Activated CD4-positive, alpha-beta memory T cell treated with anti-CD3 and anti-CD28 coated beads for 36 hours (primary cell): ENCODE measurements around the gene RAB18. TPM values are rescaled to one million over a fixed set of nuclear protein-coding genes. Genes with fewer than 3 reads are reported as not detected.

ENCODE experiments used
- CTCF ChIA-PET: fragments of 350-600 bp; sonication (Branson Sonifier 250); formaldehyde crosslinking; loops from one replicate; lab custom pipeline; 2021; ENCODE audit warnings: antibody characterized with exemption, inconsistent platforms; lab: Charles Lee
- POLR2A ChIA-PET: fragments of 350-600 bp; sonication (Branson Sonifier 250); formaldehyde crosslinking; loops from one replicate; lab custom pipeline; 2021; ENCODE audit warnings: antibody characterized with exemption; lab: Charles Lee
- DNase-seq: peaks from one replicate; pipeline ENCODE4 v3.0.0-alpha.2; 2020
- H3K27ac Mint-ChIP-seq: one replicate; pipeline ENCODE4 v1.8.0; 2021; ENCODE audit warnings: mixed read lengths
- H3K27me3 Mint-ChIP-seq: one replicate; pipeline ENCODE4 v1.8.0; 2021; ENCODE audit warnings: mixed read lengths
- H3K36me3 Mint-ChIP-seq: one replicate; pipeline ENCODE4 v1.8.0; 2021; ENCODE audit warnings: mixed read lengths
- H3K4me1 Mint-ChIP-seq: one replicate; pipeline ENCODE4 v1.8.0; 2021; ENCODE audit warnings: low read depth, mixed read lengths
- H3K4me3 Mint-ChIP-seq: one replicate; pipeline ENCODE4 v1.8.0; 2021; ENCODE audit warnings: mild to moderate bottlenecking, mixed read lengths
- H3K9me3 Mint-ChIP-seq: one replicate; pipeline ENCODE4 v1.8.0; 2021; ENCODE audit warnings: mixed read lengths
- intact Hi-C: fragments of 100-400 bp; cut with micrococcal nuclease; formaldehyde crosslinking; loops from one replicate; pipeline ENCODE4 v1.15.1; 2023
- total RNA-seq, 2 experiments: library from RNA; stranded (reverse); gene quantifications; one replicate each; pipeline ENCODE4 v1.2.3, GENCODE V29; 2021

Gene RAB18
- total RNA-seq, 2 experiments from 2014 or later = 51.7 to 54.0 TPM

DNA sequence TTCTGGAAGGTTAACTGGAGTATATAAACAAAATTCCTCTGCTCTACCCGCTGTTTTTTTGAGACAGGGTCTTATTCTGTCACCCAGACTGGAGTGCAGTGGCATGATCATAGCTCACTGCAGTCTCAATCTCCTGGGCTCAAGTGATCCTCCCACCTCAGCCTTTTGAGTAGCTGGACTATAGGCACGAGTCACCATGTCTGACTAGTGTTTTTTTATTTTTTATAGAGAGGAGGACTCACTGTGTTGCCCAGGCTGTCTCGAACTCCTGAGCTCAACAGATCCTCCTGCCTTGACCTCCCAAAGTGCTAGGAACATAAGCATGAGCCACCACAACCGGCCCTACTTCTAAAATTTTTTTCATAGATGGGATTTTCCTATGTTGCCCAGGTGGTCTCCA, 2.2 kb downstream of the RAB18 start:
- H3K36me3 Mint-ChIP-seq = peaks cover 16% of the 10 kb centered on the region
- ChIA-PET CTCF (no interaction called here), POLR2A (no interaction called here)
- H3K27ac Mint-ChIP-seq = peak overlapping the region; percentile 26
- no peak for DNase-seq
- intact Hi-C loops = loop anchor here (10.0 kb wide), 1 partner anchor 771 kb away; no protein-coding TSS in a partner anchor
- H3K4me1 Mint-ChIP-seq = peaks cover 63% of the 10 kb centered on the region
- H3K27me3 Mint-ChIP-seq = no peaks in the 10 kb centered on the region
- no peaks in the 10 kb centered on the region for H3K9me3 Mint-ChIP-seq
- H3K4me3 Mint-ChIP-seq = peak overlapping the region; percentile 46

DNA sequence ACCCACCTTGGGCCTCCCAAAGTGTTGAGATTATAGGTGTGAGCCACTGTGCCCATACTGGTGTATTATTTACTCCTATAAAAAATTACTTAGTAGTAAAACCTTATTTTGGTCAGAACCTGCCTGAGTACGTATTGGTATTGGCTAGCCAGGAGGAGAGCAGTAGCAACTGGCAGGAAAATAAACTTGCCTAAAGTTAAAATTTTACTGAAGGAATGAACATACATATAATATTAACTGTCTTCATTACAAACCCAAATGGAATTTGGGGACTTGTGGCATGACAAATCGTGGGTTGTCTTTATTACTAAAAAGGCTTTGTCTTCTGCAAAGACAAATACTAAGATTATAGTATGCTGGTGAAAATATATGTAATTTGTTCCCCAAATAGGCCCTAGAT, 8.4 kb downstream of the RAB18 start:
- Mint-ChIP-seq H3K36me3 (peaks cover 36% of the 10 kb centered on the region), H3K9me3 (no peaks in the 10 kb centered on the region), H3K27me3 (no peaks in the 10 kb centered on the region), H3K27ac (no peak overlapping the region), H3K4me3 (no peak overlapping the region), H3K4me1 (peaks cover 54% of the 10 kb centered on the region)
- ChIA-PET CTCF (interaction anchor here (1.4 kb wide), 1 partner anchor 65 kb away, joined by 4 read pairs; no protein-coding TSS in a partner anchor), POLR2A (no interaction called here)
- intact Hi-C loops = no loop called here
- no peak for DNase-seq

GRCh38 chr10:27513451-27514191, 9.5 kb downstream of the RAB18 start:
- Mint-ChIP-seq H3K4me3 (no peak overlapping the region), H3K27me3 (no peaks in the 10 kb centered on the region), H3K27ac (peak overlapping the region; percentile 64), H3K9me3 (no peaks in the 10 kb centered on the region), H3K36me3 (peaks cover 36% of the 10 kb centered on the region), H3K4me1 (peaks cover 55% of the 10 kb centered on the region)
- DNase-seq = no peak
- intact Hi-C loops = loop anchor here (1.0 kb wide), 1 partner anchor 9 kb away; the partner anchor contains the start of gene RAB18
- POLR2A ChIA-PET = no interaction called here
- CTCF ChIA-PET = interaction anchor here (0.9 to 1.4 kb wide), 3 partner anchors 9 to 66 kb away, joined by 3 to 4 read pairs (median 4); partner anchors contain the start of gene RAB18

DNA sequence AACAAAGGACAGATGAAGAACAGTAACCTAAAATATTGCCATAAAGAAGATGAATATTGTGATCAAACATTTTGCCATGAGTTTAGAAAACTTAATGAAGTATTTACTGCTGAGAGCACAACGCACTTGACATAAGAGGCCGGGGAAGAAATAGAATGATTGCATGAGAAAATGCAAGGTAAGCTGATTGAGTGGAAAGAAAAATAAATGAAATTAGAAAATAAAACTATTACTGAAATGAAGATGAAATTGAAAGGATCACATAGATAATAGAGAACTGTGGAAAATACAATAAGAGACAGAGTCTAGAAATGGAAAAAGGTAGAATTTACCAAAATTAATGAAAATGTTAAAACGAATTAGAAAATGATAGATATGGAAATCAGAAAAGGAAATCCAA, 10.1 kb downstream of the RAB18 start:
- Mint-ChIP-seq H3K4me1 (peaks cover 52% of the 10 kb centered on the region), H3K4me3 (no peak overlapping the region), H3K27ac (peak overlapping the region; percentile 64), H3K27me3 (no peaks in the 10 kb centered on the region), H3K36me3 (peaks cover 35% of the 10 kb centered on the region), H3K9me3 (no peaks in the 10 kb centered on the region)
- intact Hi-C loops = no loop called here
- no peak for DNase-seq
- POLR2A ChIA-PET = no interaction called here
- CTCF ChIA-PET = interaction anchor here (0.9 to 1.0 kb wide), 2 partner anchors 9 to 10 kb away, joined by 3 to 4 read pairs; partner anchors contain the start of gene RAB18

DNA sequence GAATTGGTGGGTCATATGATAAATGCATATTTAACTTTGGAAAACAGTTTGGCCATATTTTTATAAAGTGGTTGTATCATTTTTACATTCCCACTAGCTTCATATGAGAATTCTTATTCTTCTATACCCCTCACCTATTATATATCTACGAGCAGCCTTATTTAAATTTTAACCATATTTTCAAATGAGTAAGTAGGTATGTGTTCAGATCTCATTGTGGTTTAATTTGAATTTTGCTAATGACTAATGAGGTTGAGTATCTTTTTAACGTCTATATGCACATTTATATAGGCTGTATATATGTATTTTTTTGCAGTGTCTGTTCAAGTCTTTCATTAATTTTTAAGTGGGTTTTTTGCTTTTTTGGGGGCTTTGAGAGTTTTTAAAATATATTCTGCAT, 14.2 kb downstream of the RAB18 start:
- intact Hi-C loops = no loop called here
- POLR2A ChIA-PET = no interaction called here
- H3K4me3 Mint-ChIP-seq = no peak overlapping the region

DNA sequence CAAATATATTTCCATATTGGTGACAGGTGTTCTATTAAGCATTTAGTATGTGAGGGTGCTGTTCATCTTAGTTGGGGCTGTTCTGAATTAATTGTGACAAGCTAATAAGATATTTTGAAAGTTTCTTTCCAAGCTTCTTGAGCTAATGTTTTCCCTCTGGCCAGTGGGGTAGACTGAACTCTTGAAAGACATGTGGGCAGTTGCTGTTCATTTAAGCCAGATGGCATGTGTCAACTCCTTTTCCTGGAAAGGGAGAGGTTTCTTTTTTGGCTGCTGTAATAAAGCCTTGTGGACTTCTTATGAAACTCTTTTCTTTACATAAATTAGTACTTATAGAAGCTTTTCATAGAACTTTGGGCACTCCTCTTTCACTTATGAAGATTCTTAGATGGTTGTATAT, 21.7 kb downstream of the RAB18 start:
- peak overlapping the region; percentile 15 for H3K27ac Mint-ChIP-seq
- H3K36me3 Mint-ChIP-seq = peaks cover 4% of the 10 kb centered on the region
- ChIA-PET CTCF (interaction anchor here (0.7 kb wide), 1 partner anchor 130 kb away, joined by 3 read pairs; no protein-coding TSS in a partner anchor), POLR2A (no interaction called here)
- no peaks in the 10 kb centered on the region for H3K9me3 Mint-ChIP-seq
- no peaks in the 10 kb centered on the region for H3K27me3 Mint-ChIP-seq
- peaks cover 74% of the 10 kb centered on the region for H3K4me1 Mint-ChIP-seq
- no peak overlapping the region for H3K4me3 Mint-ChIP-seq
- intact Hi-C loops = no loop called here
- DNase-seq = no peak

More for the DNA sequence above, 14.2 kb downstream of the RAB18 start:
- Mint-ChIP-seq H3K36me3 (peaks cover 16% of the 10 kb centered on the region), H3K9me3 (no peaks in the 10 kb centered on the region), H3K27ac (no peak overlapping the region), H3K27me3 (no peaks in the 10 kb centered on the region), H3K4me1 (peaks cover 58% of the 10 kb centered on the region)
- no peak for DNase-seq
- CTCF ChIA-PET = interaction anchor here (1.2 kb wide), 1 partner anchor 14 kb away, joined by 4 read pairs; the partner anchor contains the start of gene RAB18

DNA sequence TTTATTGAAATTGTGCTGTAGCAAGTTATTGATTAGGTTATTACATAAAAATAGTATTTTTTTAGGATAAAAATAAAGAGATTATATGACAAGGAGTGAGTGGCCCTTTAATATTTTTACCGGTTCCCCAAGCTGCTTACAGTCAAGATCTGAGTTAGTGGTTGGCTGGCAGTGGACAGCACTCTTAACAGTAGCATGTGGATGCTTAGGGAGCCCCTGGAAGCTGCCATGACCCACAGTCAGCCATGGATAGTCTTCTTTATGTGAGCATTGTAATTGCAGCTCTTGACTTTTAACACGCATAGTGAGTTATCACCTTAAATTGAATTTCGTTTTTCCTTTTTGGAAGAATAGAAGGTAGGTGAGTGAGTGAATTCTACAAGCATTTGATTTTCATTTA, 22.1 kb downstream of the RAB18 start:
- H3K36me3 Mint-ChIP-seq = peaks cover 3% of the 10 kb centered on the region
- CTCF ChIA-PET = interaction anchor here (0.7 kb wide), 1 partner anchor 130 kb away, joined by 3 read pairs; no protein-coding TSS in a partner anchor
- H3K4me3 Mint-ChIP-seq = no peak overlapping the region
- intact Hi-C loops = no loop called here
- H3K27ac Mint-ChIP-seq = no peak overlapping the region
- POLR2A ChIA-PET = no interaction called here
- no peaks in the 10 kb centered on the region for H3K27me3 Mint-ChIP-seq
- no peak for DNase-seq
- H3K9me3 Mint-ChIP-seq = no peaks in the 10 kb centered on the region
- H3K4me1 Mint-ChIP-seq = peaks cover 76% of the 10 kb centered on the region

DNA sequence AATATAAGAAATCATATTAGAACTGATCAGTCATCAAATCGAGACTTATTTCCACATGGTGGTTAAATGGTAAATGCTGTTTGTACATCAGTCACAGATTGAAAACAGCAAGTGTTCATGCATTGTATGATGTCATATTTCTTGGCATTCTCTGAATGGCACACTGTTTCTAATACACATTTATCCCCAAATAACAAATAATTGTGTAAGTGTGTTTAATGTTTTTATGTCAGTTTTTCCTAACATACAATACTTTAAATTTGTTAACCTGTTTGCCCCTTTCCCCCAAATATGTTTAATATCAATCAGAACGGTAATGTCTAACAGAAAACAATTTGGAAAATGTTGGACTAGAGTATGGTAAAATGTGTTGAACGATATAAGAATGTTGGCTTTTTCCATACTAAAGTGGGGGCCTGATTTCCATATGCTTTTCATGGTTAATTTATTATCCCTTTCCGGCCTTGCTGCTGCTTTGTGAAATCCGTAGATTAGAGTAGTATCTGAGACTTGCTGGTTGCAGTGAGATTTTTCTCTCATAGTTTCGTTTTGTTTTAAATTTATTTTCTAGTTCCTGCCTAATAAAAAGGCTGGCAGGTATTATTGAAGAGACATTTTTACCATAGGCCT, 23.7 kb downstream of the RAB18 start:
- no peaks in the 10 kb centered on the region for H3K9me3 Mint-ChIP-seq
- no peak overlapping the region for H3K4me3 Mint-ChIP-seq
- DNase-seq = no peak
- no peak overlapping the region for H3K27ac Mint-ChIP-seq
- ChIA-PET CTCF (interaction anchor here (0.9 kb wide), 1 partner anchor 24 kb away, joined by 3 read pairs; the partner anchor contains the start of gene RAB18), POLR2A (no interaction called here)
- peaks cover 68% of the 10 kb centered on the region for H3K4me1 Mint-ChIP-seq
- peaks cover 4% of the 10 kb centered on the region for H3K36me3 Mint-ChIP-seq
- H3K27me3 Mint-ChIP-seq = no peaks in the 10 kb centered on the region
- intact Hi-C loops = no loop called here

GRCh38 chr10:27529010-27529783, 25.1 kb downstream of the RAB18 start:
- H3K36me3 Mint-ChIP-seq = peaks cover 10% of the 10 kb centered on the region
- DNase-seq = no peak
- peaks cover 59% of the 10 kb centered on the region for H3K4me1 Mint-ChIP-seq
- POLR2A ChIA-PET = interaction anchor here (0.6 to 1.3 kb wide), 2 partner anchors 25 to 36 kb away, joined by 4 read pairs; partner anchors contain the start of gene RAB18
- no peaks in the 10 kb centered on the region for H3K27me3 Mint-ChIP-seq
- H3K27ac Mint-ChIP-seq = peak overlapping the region; percentile 21
- no peaks in the 10 kb centered on the region for H3K9me3 Mint-ChIP-seq
- intact Hi-C loops = no loop called here
- H3K4me3 Mint-ChIP-seq = no peak overlapping the region
- CTCF ChIA-PET = interaction anchor here (0.5 to 1.0 kb wide), 3 partner anchors 25 to 128 kb away, joined by 3 to 4 read pairs (median 3); partner anchors contain the start of gene RAB18

GRCh38 chr10:27530477-27530876, 26.4 kb downstream of the RAB18 start:
- ChIA-PET POLR2A (no interaction called here), CTCF (interaction anchor here (1.8 kb wide), 1 partner anchor 27 kb away, joined by 4 read pairs; the partner anchor contains the start of gene RAB18)
- Mint-ChIP-seq H3K27ac (no peak overlapping the region), H3K27me3 (no peaks in the 10 kb centered on the region), H3K9me3 (no peaks in the 10 kb centered on the region), H3K4me1 (peaks cover 46% of the 10 kb centered on the region), H3K36me3 (peaks cover 14% of the 10 kb centered on the region), H3K4me3 (no peak overlapping the region)
- intact Hi-C loops = loop anchor here (2.0 to 5.0 kb wide), 2 partner anchors 26 to 687 kb away; partner anchors contain the start of gene RAB18
- DNase-seq = no peak

GRCh38 chr10:27531336-27531847, 27.3 kb downstream of the RAB18 start:
- DNase-seq = no peak
- Mint-ChIP-seq H3K4me3 (no peak overlapping the region), H3K27me3 (no peaks in the 10 kb centered on the region), H3K27ac (peak overlapping the region; percentile 19), H3K9me3 (no peaks in the 10 kb centered on the region), H3K36me3 (peaks cover 14% of the 10 kb centered on the region), H3K4me1 (peaks cover 39% of the 10 kb centered on the region)
- intact Hi-C loops = loop anchor here (2.0 to 5.0 kb wide), 2 partner anchors 27 to 686 kb away; partner anchors contain the start of gene RAB18
- ChIA-PET POLR2A (no interaction called here), CTCF (interaction anchor here (1.8 kb wide), 1 partner anchor 28 kb away, joined by 4 read pairs; the partner anchor contains the start of gene RAB18)
